Breast epithelium (tissue), 3 donors: ENCODE data around the gene GFOD1.

Experiments
- CTCF ChIP-seq, 3 donors: fragments of 450-650 bp; IDR thresholded peaks; one replicate each; pipeline ENCODE4 v1.5.1; 2016 to 2017; ENCODE audit warnings: antibody characterized with exemption in 3 of 3, mild to moderate bottlenecking in 3 of 3, moderate library complexity in 3 of 3
- POLR2A ChIP-seq: fragments of 450-650 bp; IDR thresholded peaks from one replicate; pipeline ENCODE4 v1.6.1; 2016; ENCODE audit warnings: antibody characterized with exemption, mild to moderate bottlenecking, moderate library complexity

DNA sequence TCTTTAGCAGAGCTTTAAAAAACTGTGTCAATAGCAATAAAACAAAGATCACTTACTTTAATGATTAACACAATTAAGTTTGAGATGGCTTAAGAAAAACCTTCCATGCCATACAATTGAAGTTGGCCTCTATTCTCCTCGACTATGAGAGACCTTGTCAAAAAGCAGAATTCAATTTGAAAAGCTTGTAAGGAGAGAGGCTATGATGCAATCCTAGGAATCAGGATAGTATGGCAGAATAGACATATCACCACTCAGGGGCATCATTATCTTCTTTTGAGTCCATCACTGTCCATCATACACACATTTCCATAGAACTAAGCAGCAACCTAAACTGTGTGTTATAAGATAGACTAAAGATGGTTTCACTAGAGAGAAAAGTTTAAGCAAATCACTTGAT, 176.2 kb downstream of the GFOD1 start:
- TF ChIP-seq POLR2A, result no peak
- no peak for TF ChIP-seq CTCF (IDR thresholded peaks at IDR 0.05)
